HepG2 (cell line): Measurements from ENCODE around the gene PML. TPM values are rescaled to one million over a fixed set of nuclear protein-coding genes. Genes with fewer than 3 reads are reported as not detected.

ENCODE experiments used
- DPF2 ChIP-seq: sonication (generic); formaldehyde crosslinking; IDR thresholded peaks from 2 replicates; pipeline ENCODE4 v1.4.0; 2020; ENCODE audit warnings: mild to moderate bottlenecking, low read depth, missing genetic modification reagents, borderline replicate concordance
- ESRRA ChIP-seq: sonication (generic); formaldehyde crosslinking; IDR thresholded peaks from 2 replicates; pipeline ENCODE4 v1.5.1; 2020; ENCODE audit warnings: mild to moderate bottlenecking, low read depth, missing genetic modification reagents
- SKI ChIP-seq: fragments of 450-650 bp; IDR thresholded peaks from one replicate; pipeline ENCODE4 v1.6.1; 2018; ENCODE audit warnings: mild to moderate bottlenecking; ENCODE audit not compliant: partially characterized antibody
- YEATS4 ChIP-seq: sonication (generic); formaldehyde crosslinking; IDR thresholded peaks from 2 replicates; pipeline ENCODE4 v1.4.0; 2020; ENCODE audit warnings: missing genetic modification reagents, borderline replicate concordance
- ZNF674 ChIP-seq: sonication (generic); formaldehyde crosslinking; IDR thresholded peaks from 2 replicates; pipeline ENCODE4 v1.5.0; 2020; ENCODE audit warnings: low read depth, mild to moderate bottlenecking, missing genetic modification reagents
- ZZZ3 ChIP-seq: sonication (generic); formaldehyde crosslinking; IDR thresholded peaks from 2 replicates; pipeline ENCODE4 v1.4.0; 2020; ENCODE audit warnings: missing genetic modification reagents, mild to moderate bottlenecking, borderline replicate concordance
- polyA plus RNA-seq, 8 experiments: library from polyadenylated mRNA; depleted of rRNA in 3 of 8; stranded (reverse) in 7 of 8; unstranded in 1 of 8; fragments of >200 nt; fragmentation: Illumina TruSeq in 4 of 8; extraction: Trizol in 4 of 8; gene quantifications; 2 replicates each; pipeline versions ENCODE4 v1.2.1 to v1.2.3, GENCODE V29; 2011 to 2016; ENCODE audit warnings: low read depth in 4 of 8, missing spikeins in 1 of 8, mixed read lengths in 1 of 8; ENCODE audit not compliant: insufficient read depth in 1 of 8
- total RNA-seq, 5 experiments: library from RNA; depleted of rRNA; stranded (reverse); fragments of >200 nt; fragmentation: Illumina TruSeq; extraction: Trizol; gene quantifications; 2 replicates each; pipeline ENCODE4 v1.2.3, GENCODE V29; 2016; ENCODE audit warnings: low read depth in 1 of 5
- TF ChIP-seq, protein P1 (sequence below): IDR thresholded peaks from 2 replicates; pipeline ENCODE4 v1.6.1; 2018; ENCODE audit warnings: missing genetic modification reagents
- TF ChIP-seq, protein P2 (sequence below): sonication (generic); formaldehyde crosslinking; conservative IDR thresholded peaks from 2 replicates; pipeline ENCODE4 v1.4.0; 2020; ENCODE audit warnings: missing genetic modification reagents
- TF ChIP-seq, protein P3 (sequence below): sonication (generic); formaldehyde crosslinking; IDR thresholded peaks from 2 replicates; pipeline ENCODE4 v1.4.0; 2020; ENCODE audit warnings: missing genetic modification reagents, borderline replicate concordance
- TF ChIP-seq, protein P4 (sequence below): IDR thresholded peaks from 2 replicates; pipeline ENCODE4 v1.6.1; 2016; ENCODE audit warnings: low read depth, missing genetic modification reagents, missing compliant biosample characterization
- TF ChIP-seq, protein P5 (sequence below), 2 experiments: IDR thresholded peaks; 2 replicates each; pipeline ENCODE4 v1.6.1; 2011 to 2012; ENCODE audit warnings: low read length in 2 of 2, borderline replicate concordance in 1 of 2, low read depth in 1 of 2, mild to moderate bottlenecking in 1 of 2, moderate library complexity in 1 of 2

Gene PML
- total and polyA plus RNA-seq, 2 of the 13 experiments (the other 11 are each of a cell fraction or from before 2014, with no cell fraction given), result 2.9 to 3.9 TPM

DNA sequence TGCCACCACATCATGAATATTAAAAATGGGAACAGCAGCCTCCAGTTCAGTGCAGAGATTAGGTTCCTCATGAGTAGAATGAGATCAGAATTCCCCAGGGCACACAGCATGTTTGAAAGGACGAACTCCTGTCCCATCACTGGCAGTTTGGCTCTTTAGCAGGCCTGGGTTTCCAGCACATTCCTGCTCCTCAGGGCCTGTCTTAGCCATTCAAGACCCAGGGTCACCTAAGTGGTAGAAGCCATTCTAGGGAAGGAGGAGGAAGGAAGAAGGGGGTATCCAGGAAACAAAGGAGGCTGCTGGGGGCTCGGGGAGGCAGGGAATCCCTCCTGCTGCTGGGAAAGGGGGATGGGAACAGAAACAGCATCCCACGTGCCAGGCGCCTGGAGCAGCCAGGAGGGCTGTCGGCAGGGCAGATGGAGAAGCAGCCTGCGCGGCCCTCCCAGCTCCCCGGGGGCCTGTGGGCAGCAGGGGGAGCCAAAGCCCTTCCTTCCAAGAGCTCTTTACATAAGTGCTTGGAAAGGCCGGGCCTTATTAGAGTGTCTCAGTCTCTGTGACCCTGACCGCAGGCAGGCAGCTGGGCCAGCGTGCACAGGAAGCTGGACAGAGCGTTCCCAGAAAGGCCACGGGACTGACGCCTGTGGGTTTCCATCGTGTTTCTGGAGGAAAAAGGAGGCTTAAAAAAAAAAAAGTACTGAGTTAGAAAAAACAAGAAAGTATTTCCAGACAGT lies 43.5 kb upstream of the PML start (continued):
- TF ChIP-seq ESRRA (CRISPR knock-in tag) (no peak), YEATS4 (CRISPR knock-in tag) (no peak), SKI (no peak), DPF2 (CRISPR knock-in tag) (no peak), ZNF674 (CRISPR knock-in tag) (no peak), ZZZ3 (CRISPR knock-in tag) (no peak)
- TF ChIP-seq, protein P1, sequence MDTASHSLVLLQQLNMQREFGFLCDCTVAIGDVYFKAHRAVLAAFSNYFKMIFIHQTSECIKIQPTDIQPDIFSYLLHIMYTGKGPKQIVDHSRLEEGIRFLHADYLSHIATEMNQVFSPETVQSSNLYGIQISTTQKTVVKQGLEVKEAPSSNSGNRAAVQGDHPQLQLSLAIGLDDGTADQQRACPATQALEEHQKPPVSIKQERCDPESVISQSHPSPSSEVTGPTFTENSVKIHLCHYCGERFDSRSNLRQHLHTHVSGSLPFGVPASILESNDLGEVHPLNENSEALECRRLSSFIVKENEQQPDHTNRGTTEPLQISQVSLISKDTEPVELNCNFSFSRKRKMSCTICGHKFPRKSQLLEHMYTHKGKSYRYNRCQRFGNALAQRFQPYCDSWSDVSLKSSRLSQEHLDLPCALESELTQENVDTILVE, result 0 out of 2 replicates have a peak, but pooled peaks have one; percentile 20
- TF ChIP-seq, protein P2, sequence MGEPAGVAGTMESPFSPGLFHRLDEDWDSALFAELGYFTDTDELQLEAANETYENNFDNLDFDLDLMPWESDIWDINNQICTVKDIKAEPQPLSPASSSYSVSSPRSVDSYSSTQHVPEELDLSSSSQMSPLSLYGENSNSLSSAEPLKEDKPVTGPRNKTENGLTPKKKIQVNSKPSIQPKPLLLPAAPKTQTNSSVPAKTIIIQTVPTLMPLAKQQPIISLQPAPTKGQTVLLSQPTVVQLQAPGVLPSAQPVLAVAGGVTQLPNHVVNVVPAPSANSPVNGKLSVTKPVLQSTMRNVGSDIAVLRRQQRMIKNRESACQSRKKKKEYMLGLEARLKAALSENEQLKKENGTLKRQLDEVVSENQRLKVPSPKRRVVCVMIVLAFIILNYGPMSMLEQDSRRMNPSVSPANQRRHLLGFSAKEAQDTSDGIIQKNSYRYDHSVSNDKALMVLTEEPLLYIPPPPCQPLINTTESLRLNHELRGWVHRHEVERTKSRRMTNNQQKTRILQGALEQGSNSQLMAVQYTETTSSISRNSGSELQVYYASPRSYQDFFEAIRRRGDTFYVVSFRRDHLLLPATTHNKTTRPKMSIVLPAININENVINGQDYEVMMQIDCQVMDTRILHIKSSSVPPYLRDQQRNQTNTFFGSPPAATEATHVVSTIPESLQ (CRISPR knock-in tag), result no peak
- TF ChIP-seq, protein P3, sequence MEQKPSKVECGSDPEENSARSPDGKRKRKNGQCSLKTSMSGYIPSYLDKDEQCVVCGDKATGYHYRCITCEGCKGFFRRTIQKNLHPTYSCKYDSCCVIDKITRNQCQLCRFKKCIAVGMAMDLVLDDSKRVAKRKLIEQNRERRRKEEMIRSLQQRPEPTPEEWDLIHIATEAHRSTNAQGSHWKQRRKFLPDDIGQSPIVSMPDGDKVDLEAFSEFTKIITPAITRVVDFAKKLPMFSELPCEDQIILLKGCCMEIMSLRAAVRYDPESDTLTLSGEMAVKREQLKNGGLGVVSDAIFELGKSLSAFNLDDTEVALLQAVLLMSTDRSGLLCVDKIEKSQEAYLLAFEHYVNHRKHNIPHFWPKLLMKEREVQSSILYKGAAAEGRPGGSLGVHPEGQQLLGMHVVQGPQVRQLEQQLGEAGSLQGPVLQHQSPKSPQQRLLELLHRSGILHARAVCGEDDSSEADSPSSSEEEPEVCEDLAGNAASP (CRISPR knock-in tag), result no peak
- TF ChIP-seq, protein P4, sequence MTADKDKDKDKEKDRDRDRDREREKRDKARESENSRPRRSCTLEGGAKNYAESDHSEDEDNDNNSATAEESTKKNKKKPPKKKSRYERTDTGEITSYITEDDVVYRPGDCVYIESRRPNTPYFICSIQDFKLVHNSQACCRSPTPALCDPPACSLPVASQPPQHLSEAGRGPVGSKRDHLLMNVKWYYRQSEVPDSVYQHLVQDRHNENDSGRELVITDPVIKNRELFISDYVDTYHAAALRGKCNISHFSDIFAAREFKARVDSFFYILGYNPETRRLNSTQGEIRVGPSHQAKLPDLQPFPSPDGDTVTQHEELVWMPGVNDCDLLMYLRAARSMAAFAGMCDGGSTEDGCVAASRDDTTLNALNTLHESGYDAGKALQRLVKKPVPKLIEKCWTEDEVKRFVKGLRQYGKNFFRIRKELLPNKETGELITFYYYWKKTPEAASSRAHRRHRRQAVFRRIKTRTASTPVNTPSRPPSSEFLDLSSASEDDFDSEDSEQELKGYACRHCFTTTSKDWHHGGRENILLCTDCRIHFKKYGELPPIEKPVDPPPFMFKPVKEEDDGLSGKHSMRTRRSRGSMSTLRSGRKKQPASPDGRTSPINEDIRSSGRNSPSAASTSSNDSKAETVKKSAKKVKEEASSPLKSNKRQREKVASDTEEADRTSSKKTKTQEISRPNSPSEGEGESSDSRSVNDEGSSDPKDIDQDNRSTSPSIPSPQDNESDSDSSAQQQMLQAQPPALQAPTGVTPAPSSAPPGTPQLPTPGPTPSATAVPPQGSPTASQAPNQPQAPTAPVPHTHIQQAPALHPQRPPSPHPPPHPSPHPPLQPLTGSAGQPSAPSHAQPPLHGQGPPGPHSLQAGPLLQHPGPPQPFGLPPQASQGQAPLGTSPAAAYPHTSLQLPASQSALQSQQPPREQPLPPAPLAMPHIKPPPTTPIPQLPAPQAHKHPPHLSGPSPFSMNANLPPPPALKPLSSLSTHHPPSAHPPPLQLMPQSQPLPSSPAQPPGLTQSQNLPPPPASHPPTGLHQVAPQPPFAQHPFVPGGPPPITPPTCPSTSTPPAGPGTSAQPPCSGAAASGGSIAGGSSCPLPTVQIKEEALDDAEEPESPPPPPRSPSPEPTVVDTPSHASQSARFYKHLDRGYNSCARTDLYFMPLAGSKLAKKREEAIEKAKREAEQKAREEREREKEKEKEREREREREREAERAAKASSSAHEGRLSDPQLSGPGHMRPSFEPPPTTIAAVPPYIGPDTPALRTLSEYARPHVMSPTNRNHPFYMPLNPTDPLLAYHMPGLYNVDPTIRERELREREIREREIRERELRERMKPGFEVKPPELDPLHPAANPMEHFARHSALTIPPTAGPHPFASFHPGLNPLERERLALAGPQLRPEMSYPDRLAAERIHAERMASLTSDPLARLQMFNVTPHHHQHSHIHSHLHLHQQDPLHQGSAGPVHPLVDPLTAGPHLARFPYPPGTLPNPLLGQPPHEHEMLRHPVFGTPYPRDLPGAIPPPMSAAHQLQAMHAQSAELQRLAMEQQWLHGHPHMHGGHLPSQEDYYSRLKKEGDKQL (CRISPR knock-in tag), result no peak
- TF ChIP-seq, protein P5, sequence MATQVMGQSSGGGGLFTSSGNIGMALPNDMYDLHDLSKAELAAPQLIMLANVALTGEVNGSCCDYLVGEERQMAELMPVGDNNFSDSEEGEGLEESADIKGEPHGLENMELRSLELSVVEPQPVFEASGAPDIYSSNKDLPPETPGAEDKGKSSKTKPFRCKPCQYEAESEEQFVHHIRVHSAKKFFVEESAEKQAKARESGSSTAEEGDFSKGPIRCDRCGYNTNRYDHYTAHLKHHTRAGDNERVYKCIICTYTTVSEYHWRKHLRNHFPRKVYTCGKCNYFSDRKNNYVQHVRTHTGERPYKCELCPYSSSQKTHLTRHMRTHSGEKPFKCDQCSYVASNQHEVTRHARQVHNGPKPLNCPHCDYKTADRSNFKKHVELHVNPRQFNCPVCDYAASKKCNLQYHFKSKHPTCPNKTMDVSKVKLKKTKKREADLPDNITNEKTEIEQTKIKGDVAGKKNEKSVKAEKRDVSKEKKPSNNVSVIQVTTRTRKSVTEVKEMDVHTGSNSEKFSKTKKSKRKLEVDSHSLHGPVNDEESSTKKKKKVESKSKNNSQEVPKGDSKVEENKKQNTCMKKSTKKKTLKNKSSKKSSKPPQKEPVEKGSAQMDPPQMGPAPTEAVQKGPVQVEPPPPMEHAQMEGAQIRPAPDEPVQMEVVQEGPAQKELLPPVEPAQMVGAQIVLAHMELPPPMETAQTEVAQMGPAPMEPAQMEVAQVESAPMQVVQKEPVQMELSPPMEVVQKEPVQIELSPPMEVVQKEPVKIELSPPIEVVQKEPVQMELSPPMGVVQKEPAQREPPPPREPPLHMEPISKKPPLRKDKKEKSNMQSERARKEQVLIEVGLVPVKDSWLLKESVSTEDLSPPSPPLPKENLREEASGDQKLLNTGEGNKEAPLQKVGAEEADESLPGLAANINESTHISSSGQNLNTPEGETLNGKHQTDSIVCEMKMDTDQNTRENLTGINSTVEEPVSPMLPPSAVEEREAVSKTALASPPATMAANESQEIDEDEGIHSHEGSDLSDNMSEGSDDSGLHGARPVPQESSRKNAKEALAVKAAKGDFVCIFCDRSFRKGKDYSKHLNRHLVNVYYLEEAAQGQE (IDR thresholded peaks at IDR 0.05; ENCODE audit: borderline replicate concordance in 1 of 2, low read depth in 1 of 2, low read length in 2 of 2), result 0 out of 4 replicates have a peak, but pooled peaks of 1 of the 2 experiments have one; percentile 35
